NCI-H774 (cell line): Measurements from ENCODE around the gene OTOG.

ENCODE experiments used
- DNase-seq: peaks from one replicate; lab custom pipeline; 2025; lab: John Stamatoyannopoulos, UW

OTOG gene, protein sequence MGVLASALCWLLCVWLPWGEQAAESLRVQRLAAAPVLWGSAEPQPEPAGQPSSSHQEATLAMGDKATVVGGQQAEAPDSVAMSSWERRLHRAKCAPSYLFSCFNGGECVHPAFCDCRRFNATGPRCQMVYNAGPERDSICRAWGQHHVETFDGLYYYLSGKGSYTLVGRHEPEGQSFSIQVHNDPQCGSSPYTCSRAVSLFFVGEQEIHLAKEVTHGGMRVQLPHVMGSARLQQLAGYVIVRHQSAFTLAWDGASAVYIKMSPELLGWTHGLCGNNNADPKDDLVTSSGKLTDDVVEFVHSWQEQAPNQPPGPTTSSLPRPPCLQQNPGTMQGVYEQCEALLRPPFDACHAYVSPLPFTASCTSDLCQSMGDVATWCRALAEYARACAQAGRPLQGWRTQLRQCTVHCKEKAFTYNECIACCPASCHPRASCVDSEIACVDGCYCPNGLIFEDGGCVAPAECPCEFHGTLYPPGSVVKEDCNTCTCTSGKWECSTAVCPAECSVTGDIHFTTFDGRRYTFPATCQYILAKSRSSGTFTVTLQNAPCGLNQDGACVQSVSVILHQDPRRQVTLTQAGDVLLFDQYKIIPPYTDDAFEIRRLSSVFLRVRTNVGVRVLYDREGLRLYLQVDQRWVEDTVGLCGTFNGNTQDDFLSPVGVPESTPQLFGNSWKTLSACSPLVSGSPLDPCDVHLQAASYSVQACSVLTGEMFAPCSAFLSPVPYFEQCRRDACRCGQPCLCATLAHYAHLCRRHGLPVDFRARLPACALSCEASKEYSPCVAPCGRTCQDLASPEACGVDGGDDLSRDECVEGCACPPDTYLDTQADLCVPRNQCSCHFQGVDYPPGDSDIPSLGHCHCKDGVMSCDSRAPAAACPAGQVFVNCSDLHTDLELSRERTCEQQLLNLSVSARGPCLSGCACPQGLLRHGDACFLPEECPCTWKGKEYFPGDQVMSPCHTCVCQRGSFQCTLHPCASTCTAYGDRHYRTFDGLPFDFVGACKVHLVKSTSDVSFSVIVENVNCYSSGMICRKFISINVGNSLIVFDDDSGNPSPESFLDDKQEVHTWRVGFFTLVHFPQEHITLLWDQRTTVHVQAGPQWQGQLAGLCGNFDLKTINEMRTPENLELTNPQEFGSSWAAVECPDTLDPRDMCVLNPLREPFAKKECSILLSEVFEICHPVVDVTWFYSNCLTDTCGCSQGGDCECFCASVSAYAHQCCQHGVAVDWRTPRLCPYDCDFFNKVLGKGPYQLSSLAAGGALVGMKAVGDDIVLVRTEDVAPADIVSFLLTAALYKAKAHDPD (N-terminal part only)

DNA sequence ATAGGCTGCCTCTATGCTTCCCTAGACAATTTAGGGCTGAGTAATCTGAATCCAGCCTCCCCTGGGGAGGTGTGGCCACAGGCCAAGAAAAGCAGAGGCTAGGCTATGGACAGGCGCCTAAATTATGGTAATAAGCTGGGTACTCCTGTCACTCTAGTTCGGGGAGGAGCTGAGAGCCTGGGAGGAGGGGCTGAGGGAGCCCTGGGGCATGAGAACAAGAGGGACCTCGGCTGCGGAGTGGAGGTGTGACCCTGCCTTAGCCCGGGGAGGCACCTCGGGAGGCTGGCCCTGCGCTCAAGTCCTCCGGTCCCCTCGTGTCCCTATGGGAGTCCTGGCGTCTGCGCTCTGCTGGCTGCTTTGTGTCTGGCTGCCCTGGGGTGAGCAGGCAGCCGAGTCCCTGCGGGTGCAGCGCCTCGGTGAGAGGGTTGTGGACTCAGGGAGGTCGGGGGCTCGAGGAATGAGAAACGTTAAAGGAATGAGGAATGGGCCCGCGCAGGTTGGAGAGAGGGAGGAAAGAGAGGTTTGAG is at the start of gene OTOG:
Gene OTOG, plus strand, starts transcription at position 209 of the 527 bp plus-strand sequence. Its CDS starts 114 bp downstream, at position 323.
- peak; percentile 57 for DNase-seq

DNA sequence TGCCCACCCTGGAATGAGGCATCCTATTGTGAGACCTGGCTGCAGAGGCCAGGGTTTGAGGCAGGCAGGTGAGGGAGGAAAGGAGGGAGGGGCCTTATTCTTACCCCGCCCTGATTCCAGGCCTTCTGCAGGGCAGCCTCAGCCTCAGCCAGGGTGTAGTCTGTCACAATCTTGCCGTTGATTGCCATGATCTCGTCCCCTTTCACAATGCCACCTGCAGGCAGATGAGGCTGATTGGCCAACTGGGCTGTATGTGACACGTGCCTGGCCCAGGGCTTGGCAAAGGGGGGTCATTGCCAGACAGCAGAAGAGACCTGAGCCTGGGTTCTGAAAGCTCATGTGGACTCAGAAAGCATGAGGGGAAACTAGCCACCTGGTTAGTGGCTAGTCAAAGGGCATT is 49.0 kb upstream of the OTOG start:
- peak; percentile 85 for DNase-seq

DNA sequence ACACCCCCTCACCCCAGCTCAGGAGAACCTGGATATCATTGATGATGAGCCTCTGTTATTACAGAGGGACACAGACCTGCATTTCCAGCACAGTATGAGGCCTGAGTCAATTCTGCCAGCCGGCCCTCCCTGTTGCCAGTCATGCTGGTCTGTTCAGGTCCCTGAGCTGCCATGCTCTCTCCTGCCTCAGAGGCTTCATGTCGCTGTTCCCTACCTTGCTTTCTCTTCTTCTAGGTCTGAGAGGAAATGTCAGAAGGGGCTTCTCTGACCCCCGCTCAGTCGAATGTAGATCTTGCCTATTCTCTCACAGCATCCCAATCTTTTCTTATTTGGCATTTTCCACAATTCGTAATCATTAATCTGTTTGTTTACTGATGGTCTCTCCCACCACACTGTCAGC is 48.6 kb upstream of the OTOG start:
- no peak for DNase-seq

DNA sequence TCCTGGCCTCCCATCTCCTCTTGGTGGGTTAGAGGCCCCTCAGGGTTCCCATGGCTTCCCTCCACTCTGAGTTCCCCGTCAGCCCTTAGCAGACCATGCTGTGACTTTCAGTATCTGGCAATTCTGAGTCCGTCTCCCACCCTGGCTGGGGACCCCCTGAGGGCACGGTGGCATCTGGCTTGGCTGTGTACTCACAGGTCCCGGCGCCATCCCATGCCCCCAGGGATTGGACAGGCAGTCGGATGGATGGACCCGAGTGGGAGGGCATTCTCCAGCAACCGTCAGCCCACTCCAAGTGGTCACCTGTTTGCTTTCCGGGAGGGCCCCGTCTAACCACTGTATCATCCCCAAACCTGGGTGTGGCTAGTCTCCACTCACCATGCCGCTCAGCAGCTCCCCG is 46.4 kb upstream of the OTOG start:
- no peak for DNase-seq

DNA sequence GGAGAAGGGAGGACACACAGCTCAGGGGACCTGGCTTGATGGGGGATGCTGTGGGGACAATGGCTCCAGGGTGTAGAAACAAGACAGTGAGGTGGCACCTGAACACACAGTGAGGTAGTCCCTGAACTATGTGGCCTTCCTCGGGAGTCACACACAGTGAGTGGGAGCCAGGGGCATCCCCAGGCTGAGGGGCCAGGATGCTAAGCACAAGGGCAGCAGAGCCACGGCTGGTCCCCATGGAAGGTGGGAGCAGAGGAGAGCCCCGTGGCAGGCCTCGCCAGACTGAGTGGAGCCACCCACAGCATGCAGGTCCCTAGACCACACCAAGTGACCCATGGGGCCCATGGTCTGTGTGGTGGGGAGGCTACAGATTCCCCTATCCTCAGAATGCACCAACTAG is 44.4 kb upstream of the OTOG start:
- no peak for DNase-seq

DNA sequence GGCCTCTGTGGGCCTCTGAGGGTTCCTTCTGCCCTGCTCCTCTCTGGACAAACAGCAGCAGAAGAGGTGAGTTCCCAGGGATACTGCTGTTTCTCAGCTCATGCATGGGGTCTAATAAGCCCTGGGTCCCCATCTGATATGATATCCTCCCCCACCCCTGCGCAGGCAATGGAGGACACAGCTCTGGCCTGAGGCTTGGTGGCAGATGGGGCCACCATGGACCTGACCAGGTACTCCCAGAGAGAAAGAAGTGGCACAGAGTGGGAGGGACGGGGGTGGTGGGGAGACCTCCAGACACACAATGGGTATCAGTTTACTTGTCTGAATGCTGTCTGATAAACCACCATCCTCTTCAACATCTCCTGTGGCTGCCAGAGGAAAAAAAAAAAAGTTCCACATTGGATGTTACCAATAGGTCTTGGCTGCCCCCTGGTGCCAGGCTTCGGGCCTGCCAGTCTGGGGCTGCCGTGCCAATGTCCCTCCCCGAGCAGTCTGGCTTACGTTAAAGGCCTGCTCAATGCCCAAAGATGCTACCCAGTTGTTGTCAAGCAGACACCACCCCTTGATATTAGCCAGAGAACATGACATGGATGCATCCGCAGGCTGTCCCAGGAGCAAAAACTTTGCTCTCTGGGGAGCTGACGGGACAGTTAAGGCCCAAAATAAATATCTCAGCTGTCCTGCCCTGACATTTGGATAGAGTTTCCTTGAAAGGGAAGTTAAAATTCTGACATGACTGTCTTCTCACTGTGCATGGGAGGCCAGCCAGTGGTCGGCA is 42.5 kb upstream of the OTOG start:
- DNase-seq: peak; percentile 69

DNA sequence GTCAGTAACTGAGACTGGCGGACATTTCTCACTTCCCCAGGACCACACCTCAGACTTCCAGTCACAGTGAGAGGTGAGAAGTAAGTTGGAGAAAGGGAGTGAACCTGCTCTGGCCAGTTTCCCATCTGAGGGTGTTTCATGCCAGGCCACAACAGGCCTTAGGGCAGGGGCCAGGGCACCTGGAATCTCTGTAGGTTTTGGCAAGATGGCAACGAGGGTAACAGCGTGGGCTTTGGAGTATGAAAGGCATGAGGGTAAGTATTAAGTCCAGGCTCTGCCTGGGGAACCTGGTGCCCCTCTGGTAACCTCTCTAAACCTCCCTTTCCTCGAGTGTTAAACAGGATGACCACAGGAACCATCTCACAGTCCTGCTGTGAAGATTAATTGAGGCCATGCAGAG is 41.9 kb upstream of the OTOG start:
- no peak for DNase-seq

DNA sequence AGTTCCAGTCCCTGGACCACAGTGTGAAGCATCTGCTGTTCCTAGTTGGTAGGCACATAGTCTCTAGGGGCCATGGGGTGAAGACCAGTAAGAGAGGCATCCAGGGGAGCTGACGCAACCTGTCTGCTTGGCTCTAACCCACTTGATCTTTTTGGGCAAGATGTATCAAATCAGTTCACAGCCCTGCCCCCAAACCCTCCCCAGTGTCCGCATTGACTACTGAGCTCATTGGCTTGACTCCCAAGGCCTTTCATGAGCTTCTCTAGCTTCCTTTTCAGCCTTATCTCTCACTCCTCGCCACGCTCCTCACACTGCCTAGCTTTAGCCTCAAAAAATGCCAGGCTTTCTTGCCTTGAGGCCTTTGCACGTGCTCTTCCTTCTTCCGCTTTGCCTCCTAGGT is 40.7 kb upstream of the OTOG start:
- no peak for DNase-seq

DNA sequence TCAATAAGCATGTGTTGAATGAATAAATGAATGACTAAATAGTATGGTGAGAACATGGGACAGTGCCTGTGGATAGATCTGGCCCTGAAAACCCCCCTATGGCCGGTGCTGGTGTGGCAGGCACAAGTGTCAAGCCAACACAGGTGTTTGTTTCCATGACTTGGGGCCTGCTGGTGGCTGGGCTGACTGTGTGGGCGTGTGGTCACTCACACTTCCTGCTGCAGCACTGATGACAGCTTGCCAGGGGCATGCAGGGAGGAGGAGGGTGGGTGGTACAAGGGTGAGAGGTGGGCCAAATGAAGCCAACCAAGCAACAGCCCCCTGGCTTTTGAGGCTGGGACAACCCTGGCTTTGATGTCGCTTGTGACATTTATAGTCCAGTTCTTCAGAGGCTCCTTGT is 40.1 kb upstream of the OTOG start:
- no peak for DNase-seq

DNA sequence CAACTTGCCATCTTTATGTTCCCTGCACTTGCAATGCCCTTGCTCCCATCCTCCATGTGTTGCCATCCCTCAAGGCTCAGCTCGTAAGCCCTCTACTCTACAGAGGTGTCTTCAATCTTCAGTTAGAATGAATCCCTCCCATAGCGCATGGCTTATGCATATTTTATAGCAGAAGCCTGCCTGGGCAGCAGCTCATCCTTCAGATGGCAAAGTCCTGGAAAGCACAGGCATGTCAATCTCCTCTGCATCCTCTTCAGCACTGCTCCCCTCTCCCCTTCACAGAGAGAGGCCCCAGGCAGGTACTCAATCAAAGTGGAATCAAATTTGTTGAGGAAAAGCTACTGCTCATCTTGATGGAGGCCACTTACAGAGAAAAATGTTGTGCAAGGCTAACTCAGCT is 39.3 kb upstream of the OTOG start:
- DNase-seq: no peak

DNA sequence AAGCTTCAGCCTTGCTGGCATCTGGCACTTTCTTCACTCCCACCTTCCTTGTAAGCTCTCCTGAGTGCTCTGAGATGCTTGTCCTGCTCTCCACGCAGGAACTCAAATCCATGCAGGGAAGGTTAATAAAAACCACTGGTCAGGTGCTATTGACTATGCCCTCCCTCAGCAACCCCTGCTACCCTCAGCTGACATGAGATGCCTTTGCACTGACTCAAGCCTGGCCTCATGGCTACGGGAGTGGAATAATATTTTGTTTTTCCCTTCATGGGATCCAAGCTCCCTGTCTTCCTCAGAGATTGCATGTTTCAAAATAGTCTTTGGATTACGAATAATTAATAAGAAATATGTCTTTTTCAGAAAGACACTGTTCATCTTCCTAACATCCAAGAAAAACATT is 38.8 kb upstream of the OTOG start:
- DNase-seq: no peak

DNA sequence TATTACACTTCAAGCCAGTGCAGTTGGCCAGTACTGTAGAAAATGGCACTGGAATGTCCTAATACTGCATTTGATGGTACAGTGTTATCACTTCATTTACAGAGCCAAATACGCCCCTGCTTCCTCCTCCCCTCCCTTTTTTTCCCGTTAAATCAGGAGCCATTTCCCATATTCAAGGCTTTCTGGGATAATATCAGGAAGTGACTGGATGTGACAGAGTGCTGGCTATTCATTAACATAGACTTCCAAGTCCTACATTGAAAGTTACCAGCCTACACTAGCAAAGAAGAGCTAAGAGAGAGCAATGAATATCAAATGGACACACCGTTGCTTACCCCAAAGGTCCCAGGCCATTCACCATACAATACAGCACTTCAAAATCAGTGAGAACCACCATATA is 38.3 kb upstream of the OTOG start:
- no peak for DNase-seq

DNA sequence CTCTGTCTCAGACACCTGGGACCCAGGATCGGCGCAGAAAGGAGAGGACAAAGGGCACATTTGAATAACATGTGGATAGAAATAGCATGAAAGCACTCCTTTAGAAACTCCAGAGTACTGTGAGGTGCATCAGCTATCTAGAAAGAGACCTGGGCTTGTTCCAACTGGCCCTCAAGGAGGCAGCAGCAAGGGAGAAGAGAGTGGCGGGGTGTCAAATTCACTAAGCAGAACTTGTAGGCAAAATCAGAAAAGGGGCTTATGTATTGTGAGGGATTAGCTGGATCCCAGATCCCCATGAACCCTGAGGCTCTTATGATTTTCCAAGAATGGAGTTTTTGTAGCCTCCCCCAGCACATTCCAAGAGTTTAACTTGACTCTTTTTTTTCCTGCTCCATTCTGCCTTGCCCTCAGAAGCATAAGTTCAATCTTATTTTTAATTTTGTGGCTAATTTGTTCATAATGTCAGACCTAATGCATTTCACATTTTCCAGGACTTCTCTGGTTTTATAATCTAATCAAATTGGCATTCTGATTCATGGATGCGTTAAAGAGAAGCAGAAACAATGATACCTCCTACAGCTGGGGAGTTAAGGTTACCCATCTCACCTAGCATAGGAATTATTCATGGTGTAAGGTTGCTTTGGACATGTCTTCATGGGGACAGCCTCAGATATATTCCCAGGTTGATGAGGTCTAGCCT is 36.4 kb upstream of the OTOG start:
- DNase-seq: no peak

DNA sequence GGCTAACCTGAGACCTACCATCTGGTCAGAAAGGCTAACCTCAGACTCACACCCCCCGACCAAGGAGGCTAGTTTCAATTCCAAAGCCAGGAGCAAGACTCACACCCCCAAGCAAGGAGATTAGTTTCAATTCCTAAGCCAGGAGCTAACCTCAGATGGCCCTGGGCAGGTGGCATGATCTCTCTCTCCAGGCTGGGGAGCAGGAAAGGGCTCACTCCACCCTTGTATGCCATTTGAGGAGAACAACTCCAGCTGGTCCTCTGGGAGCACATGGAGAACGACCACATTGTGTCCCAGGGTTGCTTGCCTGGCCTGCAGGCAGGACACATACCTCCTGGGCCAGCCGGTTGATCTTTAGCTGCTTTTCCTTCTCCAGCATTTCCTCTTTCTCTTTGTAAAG is 35.5 kb upstream of the OTOG start:
- DNase-seq: no peak

DNA sequence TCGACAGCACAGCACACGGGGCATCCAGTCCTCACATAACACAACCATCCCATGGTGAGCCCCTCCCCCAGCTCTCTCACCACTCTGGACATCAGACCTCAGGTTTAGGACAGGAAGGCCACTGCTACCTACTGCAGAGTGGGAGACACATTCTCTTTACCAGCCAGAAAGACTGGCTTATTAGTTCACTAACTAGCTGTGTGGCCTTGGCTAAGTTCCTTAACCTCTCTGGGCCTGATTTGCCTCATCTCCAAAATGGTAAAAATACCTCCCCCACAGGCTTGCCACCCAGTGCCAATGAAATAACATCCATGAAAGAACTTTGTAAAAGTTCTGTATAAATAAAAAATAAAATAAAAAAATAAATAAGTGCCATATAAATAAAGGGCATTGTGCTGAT is 35.0 kb upstream of the OTOG start:
- no peak for DNase-seq

DNA sequence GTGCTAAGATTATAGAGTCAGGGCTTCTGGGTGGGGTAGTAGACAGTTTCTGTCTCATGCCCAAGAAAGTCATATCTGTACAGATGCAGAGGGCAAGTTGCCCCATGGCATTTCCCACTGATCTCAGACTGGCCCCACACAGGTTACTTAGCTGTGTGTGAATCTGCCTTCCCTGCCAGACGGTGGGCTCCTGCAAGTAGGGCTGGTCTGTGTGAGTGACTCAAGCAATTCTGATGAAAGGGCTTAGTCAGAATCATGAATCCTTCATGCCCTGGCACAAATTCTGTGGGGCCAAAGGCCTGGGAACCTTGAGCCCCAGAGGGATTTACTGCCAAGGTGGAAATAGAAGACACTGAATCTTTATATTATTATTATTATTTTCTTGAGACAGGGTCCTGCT is 33.2 kb upstream of the OTOG start:
- DNase-seq: no peak

DNA sequence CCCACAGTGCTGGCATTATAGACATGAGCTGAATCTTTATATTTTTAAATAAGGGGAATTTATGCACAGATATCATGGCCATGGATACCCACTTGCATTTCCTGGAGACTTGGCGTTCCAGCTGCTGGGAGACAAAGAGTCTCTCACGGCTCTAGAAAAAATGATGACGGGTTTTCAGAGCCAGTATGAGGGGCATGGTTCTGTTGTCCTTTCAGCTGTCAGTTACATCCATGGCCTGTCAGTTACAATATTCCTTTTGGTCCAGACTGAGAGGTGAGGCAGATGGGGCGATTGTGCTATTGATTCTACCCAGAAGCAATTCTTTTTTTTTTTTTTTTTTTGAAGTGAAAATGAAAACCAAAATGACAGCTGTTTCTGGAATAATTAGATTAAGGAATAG is 32.6 kb upstream of the OTOG start:
- DNase-seq: no peak

DNA sequence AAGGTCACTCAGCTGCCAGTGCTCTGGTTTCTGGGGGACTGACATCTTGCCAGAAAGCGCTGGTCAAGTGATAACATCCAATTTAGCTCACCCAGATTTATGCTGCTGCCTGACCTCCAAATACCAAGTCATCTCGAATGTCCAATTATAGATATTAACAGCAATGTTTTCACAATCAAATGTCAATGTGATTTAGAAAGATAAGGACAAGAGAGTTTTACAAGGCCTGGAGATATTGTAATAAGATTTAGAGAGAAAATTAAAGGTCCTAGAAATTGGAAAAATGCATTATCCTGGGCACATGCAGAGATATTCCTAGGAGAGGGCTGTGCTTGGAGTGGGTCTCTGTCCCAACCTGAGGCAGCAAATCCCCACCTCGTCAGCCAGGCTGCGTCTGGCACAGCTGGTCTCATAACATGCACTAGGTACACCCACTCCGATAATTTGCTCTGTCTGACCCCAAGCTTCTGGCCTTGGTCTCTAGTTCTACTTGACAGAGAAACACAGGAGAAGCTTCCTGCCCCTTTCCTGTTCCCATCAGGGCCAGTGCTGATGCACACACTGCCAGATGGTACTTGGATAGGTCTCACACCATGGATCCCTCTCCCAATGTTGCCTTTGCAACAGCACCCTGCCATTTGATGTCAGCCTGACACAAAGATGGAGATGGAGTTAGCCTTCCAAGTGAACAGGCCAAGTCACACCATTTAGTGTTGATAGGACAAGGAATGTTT is 31.4 kb upstream of the OTOG start:
- no peak for DNase-seq

DNA sequence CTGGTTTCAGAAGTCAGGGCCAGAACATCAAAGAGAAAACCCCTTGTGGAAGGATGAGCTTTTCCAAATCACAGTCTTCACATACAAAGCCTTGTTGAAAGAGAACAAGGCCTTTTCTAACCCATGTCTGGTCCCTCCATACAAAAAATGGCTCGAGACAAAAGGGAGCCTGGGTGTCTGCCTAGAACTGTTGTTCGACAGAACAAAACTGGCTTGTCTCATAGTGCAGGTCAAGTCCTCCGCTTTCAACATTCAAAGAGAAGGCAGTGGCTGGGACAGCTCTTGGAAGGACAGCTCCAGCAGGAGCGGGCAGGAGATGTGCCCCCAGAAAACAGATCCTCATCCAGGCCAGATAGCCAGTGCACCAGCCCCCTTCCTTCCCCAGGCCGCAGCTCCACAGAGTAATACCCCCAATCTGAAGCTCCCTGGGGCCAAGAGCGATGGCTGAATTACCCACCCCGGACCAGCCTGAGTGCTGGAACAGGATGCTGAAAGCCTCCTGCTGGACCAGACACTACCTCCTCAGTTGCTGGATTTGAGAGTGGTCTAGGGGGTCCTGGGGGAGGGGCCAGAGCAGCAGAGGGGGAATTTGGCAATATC is 30.4 kb upstream of the OTOG start:
- DNase-seq: no peak

DNA sequence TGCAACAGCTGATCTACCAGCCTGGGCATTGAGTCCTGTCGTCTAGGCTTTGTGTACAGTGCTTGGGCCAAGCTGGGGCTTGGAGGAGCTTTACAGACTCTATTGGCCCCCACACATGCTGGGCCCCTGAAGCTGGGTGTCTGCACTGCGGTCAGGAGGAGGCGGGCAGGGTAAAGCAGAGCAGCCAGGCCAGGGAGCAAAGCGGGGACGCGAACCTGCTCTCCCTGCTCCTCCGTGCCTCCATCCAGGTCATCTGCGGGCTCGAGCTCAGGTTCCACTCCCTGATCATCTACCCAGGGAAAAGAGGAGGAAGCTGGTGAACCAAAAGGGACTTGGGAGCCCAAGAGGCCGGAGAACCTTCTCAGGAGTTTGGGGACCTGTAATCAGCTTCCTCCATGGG is 29.9 kb upstream of the OTOG start:
- no peak for DNase-seq
